ENCODE measurements around the gene MEIS3. TPM values are rescaled to one million over a fixed set of nuclear protein-coding genes. Genes with fewer than 3 reads are reported as not detected.
"Not testable (repeated sequence)": the region's sequence is repeated elsewhere in the genome, so short reads cannot be mapped to it uniquely, and the experiment has no call there.

Gene MEIS3
- total RNA-seq, 1 donor from 2014 or later: 3.4 TPM

DNA sequence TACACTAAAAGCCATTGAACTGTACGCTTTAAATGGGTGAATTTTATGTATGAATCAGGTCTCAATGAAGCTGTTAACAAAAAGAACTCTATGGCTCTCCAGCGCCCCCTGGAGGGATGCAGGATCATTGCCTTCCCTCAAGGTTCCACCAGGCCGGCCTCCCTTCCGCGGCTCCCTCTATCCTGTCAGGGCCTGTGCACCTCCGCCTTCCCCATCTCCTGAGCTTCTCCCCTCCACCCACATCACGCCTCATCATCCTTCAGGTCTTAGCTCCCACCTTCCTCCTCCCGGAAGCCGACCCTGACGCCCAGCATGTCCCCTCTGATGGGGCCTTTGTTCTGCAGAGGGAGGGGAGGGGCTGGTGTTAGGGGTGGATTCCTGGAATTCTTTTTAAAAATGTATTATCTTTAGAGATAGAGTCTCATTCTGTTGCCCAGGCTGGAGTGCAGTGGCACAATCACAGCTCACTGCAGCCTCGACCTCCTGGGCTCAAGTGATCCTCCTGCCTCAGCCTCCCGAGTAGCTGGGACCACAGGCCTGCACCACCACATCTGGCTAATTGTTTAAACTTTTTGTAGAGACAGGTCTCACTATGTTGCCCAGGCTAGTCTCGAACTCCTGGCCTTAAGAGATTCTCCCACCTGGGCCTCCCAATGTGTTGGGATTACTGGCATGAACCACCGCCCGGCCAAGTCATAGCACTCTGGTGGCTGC is 27.7 kb downstream of the MEIS3 start:
- intact Hi-C loops (cut with micrococcal nuclease): no loop called here
- peak; percentile 76 for ATAC-seq

DNA sequence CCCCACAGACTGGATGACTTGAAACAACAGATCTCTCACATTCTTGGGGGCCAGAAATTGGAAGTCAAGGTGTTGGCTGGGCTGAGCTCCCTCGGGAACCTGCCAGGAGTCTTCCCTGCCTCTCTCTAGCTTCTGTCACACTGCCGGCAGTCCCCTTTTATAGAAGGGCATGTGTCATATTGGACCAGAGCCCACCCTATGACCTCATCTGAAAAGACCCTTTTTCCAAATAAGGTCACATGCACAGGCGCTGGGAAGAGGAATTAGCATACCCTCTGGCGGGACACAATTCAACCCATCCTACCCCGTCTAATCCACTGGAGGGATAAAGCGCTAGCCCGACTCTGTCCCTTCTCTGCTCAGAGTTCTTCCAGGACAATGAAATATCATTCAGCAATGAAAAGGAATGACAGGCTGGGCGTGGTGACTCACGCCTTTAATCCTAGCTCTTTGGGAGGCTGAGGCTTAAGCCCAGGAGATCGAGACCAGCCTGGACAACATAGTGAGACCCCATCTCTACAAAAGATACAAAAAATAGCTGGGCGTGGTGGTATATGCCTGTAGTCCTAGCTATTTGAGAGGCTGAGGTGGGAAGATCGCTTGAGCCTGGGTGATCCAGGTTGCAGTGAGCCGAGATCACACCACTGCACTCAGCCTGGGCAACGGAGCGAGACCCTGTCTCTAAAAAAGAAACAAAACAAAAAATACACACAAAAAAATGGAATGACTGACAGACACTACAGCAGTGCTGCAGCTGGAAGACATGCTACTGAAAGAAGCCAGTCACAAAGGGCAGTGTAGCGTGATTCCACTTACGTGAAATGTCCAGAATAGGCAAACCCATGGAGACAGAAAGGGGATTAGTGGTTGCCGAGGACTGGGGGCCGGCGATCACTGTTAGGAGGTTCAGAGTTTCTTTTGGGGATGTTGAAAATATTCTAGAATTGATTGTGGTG is 28.5 kb downstream of the MEIS3 start:
- ATAC-seq (no peak), DNase-seq (no peak)
- intact Hi-C loops (cut with micrococcal nuclease): no loop called here

More for the DNA sequence above, 27.7 kb downstream of the MEIS3 start:
- DNase-seq: peak; percentile 80

DNA sequence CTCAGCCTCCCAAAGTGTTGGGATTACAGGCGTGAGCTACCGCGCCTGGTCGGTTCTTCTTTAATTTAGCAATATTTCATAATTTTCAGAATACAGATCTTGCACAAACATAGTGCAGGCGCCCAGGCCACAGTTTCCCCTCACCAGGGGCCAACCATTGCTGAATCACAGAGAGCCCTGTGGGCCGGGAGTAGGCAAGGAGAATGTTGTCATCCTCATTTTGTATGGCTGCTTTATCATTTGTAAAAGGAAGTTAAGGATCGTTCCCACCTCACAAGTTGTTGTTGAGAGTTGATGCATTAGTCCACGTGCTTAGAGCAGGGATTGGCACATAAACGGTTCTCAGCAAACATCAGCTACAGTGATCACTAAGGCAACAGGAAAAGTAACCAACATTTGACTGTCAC is 30.2 kb downstream of the MEIS3 start:
- peak; percentile 50 for ATAC-seq
- intact Hi-C loops (cut with micrococcal nuclease): no loop called here
- no peak for DNase-seq

DNA sequence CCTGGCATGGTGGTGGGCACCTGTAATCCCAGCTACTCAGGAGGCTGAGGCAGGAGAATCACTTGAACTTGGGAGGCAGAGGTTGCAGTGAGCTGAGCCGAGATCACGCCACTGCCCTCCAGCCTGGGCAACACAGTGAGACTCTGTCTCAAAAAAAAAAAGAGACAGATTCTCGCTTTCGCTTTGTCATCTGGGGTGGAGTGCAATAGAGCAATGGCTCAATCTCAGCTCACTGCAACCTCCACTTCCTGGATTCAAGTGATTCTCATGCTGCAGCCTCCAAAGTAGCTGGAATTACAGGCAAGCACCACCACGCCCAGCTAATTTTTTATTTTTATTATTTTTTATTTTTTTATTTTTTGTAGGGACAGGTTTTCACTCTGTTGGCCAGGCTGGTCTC is 30.6 kb downstream of the MEIS3 start:
- DNase-seq; intact Hi-C loops (cut with micrococcal nuclease): not testable (repeated sequence)
- peak; percentile 40 for ATAC-seq

DNA sequence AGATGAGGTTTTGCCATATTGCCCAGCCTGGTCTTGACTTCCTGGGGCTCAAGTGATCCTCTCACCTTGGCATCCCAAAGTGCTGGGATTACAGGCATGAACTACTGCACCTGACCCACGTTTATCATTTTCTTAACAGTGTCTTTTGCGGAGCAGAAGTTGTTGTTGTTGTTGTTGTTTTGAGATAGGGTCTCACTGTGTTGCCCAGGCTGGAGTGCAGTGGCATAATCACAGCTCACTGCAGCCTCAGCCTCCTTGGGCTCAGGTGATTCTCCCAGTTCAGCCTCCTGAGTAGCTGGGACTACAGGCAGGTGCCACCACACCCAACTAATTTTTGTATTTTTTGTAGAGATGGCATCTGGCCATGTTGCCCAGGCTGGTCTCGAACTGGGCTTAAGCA is 31.7 kb downstream of the MEIS3 start:
- DNase-seq; intact Hi-C loops (cut with micrococcal nuclease); ATAC-seq: not testable (repeated sequence)

DNA sequence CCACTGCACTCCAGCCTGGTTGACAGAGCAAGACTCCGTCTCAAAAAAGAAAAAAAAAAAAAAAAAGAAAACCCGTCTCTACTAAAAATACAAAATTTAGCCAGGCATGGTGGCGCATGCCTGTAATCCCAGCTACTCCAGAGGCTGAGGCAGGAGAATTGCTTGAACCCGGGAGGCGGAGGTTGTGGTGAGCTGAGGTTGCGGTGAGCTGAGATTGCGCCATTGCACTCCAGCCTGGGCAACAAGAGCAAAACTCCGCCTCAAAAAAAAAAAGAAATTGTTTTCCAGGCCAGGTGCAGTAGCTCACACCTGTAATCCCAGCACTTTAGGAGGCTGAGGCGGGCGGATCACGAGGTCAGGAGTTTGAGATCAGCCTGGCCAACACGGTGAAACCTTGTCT is 32.7 kb downstream of the MEIS3 start:
- ATAC-seq; intact Hi-C loops (cut with micrococcal nuclease); DNase-seq: not testable (repeated sequence)

DNA sequence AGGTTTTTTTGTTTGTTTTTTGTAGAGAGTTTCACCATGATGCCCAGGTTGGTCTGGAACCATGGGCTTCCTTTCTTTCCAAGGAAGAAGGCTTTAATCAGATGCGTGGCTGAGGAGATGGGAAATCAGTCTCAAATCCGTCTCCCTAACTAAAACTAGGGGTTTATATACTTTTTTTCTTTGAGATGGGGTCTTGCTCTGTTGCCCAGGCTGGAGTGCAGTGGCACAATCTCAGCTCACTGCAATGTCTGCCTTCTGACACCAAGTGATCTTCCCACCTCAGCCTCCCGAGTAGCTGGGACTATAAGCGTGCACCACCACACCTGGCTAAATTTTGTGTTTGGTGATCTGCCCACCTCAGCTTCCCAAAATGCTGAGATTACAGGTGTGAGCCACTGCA is 34.8 kb downstream of the MEIS3 start:
- intact Hi-C loops (cut with micrococcal nuclease); DNase-seq; ATAC-seq: not testable (repeated sequence)

DNA sequence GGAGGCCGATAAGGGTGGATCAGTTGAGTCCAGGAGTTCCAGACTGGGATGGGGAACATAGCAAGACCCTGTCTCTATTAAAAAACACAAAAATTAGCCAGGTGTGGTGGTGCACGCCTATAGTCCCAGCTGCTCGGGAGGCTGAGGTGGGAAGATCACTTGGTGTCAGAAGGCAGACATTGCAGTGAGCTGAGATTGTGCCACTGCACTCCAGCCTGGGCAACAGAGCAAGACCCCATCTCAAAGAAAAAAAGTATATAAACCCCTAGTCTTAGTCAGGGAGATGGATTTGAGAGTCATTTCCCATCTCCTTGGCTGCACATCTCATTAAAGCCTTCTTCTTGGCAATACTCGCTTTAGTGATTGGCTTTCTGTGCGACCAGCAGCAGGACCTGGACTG is 35.4 kb downstream of the MEIS3 start:
- DNase-seq; ATAC-seq; intact Hi-C loops (cut with micrococcal nuclease): not testable (repeated sequence)

DNA sequence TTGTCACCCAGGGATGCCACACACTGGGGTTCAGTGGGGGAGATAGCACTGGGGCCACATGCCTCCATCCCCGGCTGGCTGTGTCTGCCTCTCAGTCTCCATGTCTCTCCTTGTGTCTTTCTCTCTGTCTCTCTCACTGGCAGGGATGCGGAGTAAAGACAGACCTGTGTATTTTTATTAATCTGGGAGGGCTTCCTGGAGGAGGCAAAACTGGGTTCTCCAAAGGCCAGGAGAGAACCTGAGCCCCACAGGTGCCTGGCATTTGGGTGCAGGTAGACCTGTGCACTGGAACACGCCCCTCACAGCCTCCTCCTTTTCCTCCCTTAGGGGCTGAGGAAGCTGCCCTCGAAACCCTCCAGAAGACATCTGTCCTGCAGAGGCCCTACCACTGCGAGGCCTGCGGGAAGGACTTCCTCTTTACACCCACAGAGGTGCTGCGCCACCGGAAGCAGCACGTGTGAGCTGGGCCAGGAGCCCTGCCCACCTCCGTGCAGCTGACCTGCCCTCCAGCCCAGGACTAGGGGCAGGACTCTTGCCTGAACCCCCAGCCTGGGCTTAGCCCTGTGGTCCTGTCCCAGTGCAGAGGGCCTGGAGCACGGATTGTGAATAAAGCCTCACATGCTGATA is 37.6 kb downstream of the MEIS3 start:
- DNase-seq (peak; percentile 46), ATAC-seq (no peak)
- intact Hi-C loops (cut with micrococcal nuclease): no loop called here

DNA sequence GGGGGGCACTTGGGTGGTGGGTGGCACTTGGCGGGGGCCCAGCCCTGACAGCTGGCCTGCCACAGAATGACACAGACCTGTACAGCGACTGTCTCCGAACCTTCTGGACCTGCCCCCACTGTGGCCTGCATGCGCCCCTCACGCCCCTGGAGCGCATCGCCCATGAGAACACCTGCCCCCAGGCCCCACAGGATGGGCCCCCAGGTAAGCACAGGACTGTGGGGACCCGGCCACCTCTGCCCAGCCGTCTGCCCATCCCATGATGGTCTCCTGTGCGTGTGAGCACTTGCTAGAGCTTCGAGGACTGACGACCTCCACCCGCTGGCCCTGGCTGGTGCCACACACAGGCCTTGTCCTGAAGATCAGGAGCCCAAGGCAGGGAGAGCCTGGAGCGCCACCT is 38.2 kb downstream of the MEIS3 start:
- intact Hi-C loops (cut with micrococcal nuclease): no loop called here
- no peak for DNase-seq
- no peak for ATAC-seq

DNA sequence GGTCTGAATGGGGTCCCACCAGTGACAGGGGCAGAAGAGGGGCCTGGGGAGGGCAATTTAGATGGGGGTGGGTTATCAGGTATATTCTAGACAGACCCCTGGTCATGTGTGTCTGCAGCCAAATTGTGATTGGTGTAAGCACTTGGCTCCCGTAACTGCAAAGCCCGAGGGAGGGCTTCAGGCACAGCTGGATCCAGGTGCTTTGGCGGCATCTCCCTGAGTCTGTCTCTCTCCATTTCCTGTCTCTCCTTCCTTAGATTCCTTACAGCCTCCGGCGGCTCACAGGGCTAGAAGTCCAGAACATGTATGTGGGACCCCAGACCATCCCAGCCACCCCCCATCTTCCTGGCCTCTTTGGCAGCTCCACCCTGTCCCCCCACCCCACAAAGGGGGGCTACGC is 38.8 kb downstream of the MEIS3 start:
- ATAC-seq: no peak
- no peak for DNase-seq
- intact Hi-C loops (cut with micrococcal nuclease): no loop called here

DNA sequence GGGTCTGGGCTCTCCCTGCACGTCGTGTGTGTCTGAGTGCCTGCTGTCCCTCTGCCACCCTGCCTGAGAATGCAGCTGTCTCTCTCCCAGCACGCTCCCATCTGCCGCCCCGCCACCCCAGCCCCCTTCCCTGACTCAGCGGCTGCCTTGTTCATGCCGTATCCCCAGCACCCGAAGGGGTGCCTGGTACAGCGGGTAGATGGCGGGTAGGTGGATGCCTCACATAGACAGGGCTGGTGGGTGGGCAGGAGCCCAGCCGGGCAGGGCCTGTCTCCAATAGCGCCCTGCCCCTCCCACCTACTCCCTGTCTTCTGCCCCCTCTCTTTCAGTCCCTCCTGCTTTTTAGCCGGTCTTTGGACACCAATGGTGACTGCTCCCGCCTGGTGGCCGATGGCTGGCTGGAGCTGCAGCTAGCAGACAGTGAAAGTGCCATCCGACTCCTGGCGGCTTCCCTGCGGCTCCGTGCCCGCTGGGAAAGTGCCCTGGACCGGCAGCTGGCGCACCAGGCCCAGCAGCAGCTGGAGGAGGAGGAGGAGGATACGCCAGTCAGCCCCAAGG is 39.9 kb downstream of the MEIS3 start:
- ATAC-seq (no peak), DNase-seq (no peak)
- intact Hi-C loops (cut with micrococcal nuclease): no loop called here

DNA sequence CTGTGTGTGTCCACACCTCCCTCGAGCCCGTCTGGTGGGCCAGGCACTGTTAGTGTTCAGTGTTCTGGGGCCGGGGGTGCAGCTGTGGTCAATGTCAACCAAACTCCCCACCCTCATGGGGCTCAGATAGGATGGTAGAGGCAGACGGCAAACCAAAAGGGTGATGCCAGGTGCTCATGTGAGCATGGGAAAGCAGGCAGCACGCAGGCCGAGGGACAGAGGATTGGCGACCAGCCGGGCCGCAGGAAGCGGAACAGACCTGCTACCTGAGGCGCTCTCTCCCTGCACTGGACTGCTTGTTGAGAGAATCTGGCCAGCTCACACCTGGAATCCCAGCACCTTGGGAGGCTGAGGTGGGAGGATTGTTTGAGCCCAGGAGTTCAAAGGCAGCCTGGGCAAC is 41.1 kb downstream of the MEIS3 start:
- ATAC-seq (no peak), DNase-seq (no peak)
- intact Hi-C loops (cut with micrococcal nuclease): no loop called here

DNA sequence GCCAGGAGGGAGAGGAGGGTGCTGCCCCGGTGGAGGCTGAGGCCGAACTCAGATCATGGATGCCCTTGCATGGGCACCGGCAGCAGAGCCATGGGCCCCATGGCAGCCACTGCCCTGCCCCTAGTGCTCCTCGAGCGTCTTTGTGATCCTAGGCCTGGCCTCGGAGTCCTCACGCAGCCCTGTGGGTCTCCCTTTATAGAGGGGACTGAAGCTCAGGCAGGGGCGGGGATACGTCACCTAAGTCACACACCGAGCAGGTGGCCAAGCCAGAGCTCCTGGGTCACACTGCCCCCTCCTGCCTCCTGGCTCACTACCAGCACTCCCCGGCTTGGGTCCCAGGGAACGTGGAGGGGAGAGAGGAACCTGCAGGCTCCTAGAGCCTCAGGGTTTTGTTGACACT is 41.5 kb downstream of the MEIS3 start:
- intact Hi-C loops (cut with micrococcal nuclease): no loop called here
- ATAC-seq (peak; percentile 8), DNase-seq (peak; percentile 46)

DNA sequence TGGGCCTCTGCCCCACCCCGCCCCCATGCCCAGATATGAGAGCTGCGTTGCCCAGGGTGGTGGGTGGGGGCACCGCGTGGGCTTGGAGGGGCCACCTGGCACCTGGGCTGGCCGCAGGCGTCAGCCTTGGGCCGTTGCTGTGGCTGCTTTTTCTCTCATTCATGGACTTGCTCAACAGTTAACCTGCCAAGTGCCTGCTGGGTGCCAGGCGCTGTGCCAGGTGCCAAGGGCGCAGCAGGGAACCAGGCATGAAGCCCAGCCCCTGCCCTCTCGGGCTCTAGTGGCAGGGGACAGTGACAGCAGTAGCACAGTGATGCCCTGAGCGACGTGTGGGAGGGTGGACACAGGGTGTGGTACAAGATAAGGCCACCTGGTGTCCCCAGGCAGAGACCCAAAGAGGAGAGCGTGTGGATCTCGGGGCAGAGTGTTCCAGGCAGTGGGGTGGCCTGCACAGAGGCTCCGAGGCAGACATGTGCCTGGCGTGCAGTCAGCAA is 42.1 kb downstream of the MEIS3 start:
- peak; percentile 96 for ATAC-seq
- intact Hi-C loops (cut with micrococcal nuclease): no loop called here
- DNase-seq: peak; percentile 89

DNA sequence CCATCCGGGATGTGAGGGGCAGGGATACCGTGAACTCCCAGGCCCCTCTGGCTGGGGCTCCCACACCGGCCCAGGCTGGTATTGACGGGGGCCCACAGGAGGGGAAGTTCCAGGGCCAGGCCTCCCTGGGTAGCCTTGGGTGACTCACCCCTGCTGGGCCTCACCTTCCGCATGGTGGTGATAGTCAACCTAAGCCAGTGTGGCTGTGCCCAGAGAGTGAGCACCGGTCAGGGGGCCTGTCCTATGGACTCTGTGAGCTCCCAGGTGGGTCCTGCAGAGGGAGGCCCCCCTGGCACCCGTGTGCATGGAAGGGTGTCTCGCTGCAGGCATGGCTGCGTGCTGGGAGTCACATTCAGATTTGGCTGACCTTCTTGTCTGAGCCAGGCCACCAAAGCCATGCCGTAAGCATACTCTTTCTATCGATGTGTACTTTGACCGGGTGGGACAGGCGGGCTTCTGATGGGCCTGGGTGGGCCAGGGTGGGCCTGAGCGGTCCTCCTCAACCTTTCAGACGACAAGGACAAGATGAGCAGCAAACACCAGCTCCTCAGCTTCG is 42.7 kb downstream of the MEIS3 start:
- intact Hi-C loops (cut with micrococcal nuclease): no loop called here
- ATAC-seq: no peak
- no peak for DNase-seq

DNA sequence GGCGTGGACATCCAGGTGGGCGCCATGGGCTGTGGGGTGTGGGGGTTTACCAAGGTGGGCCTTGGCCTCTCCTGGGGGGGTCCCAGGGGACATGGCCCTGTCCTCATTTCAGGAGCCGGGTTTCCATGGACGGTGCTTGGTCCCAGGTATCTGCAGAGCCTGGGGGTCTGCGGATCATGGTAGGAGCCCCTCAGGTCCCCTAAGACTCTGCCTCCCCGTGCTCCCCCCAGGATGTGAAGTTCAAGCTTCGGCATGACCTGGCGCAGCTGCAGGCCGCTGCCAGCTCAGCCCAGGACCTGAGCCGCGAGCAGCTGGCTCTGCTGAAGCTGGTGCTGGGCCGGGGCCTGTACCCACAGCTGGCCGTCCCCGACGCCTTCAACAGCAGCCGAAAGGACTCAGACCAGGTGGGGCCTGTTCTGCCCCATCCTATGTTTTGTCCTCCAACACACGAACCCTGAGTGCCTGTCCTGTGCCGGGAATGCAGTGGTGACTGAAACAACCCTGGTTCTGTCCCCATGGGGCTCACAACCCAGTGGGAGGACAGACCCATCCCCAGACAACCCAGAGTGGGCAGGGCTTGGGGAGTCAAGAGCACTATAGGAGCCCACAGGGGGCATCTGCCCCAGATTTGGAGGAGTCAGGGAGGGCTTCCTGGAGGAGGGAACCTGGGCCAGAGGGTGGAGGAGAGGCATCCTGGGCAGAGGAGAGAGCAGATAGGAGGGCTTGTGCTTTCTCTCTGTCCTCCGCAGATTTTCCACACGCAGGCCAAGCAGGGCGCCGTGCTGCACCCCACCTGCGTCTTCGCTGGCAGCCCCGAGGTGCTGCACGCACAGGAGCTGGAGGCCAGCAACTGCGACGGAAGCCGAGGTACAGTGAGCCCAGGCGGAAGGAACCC is 43.4 kb downstream of the MEIS3 start:
- ATAC-seq: no peak
- DNase-seq: no peak
- intact Hi-C loops (cut with micrococcal nuclease): no loop called here
